Uterus (tissue), 2 donors: Measurements from ENCODE around the gene DCC.

Source experiments
- CTCF ChIP-seq, 4 experiments: fragments of 200-600 bp in 2 of 4; fragments of 450-650 bp in 2 of 4; sonication (generic) in 2 of 4; IDR thresholded peaks; one replicate each; pipeline ENCODE4 v1.5.1; 2016 to 2019; ENCODE audit warnings: antibody characterized with exemption in 4 of 4, mild to moderate bottlenecking in 2 of 4, moderate library complexity in 1 of 4
- POLR2A ChIP-seq, 2 donors: fragments of 450-650 bp; IDR thresholded peaks; one replicate each; pipeline ENCODE4 v1.6.1; 2016; ENCODE audit warnings: antibody characterized with exemption in 2 of 2, mild to moderate bottlenecking in 1 of 2, moderate library complexity in 1 of 2

GRCh38 chr18:52874774-52875173 lies 534.8 kb downstream of the DCC start:
- TF ChIP-seq CTCF (IDR thresholded peaks at IDR 0.05): no peak
- TF ChIP-seq POLR2A (IDR thresholded peaks at IDR 0.05): no peak
